SK-N-SH (cell line): ENCODE measurements around the gene HACD1.

Source experiments
- NFIC ChIP-seq: IDR thresholded peaks from 2 replicates; pipeline ENCODE4 v1.4.0; 2012; ENCODE audit warnings: borderline replicate concordance
- PBX3 ChIP-seq: IDR thresholded peaks from 2 replicates; pipeline ENCODE4; 2012
- RAD21 ChIP-seq: IDR thresholded peaks from 2 replicates; pipeline ENCODE4 v1.6.1; 2012; ENCODE audit warnings: mild to moderate bottlenecking, low read length

- TF ChIP-seq NFIC = no peak
- TF ChIP-seq PBX3 = no peak
- TF ChIP-seq RAD21 = no peak
Measured at GRCh38 chr10:17645621-17646345, 28.6 kb upstream of the HACD1 start.
